Panc1 (cell line): ENCODE measurements around the gene CYB5A.

Experiments
- CTCF ChIP-seq: fragments of 450-650 bp; IDR thresholded peaks from 2 replicates; pipeline ENCODE4 v1.5.1; 2017; ENCODE audit warnings: mild to moderate bottlenecking
- POLR2AphosphoS5 ChIP-seq: IDR thresholded peaks from 2 replicates; pipeline ENCODE4 v1.6.1; 2012; ENCODE audit warnings: mild to moderate bottlenecking, low read depth, low read length, moderate library complexity
- SIN3A ChIP-seq: IDR thresholded peaks from 2 replicates; pipeline ENCODE4 v1.6.1; 2012; ENCODE audit warnings: low read depth, mild to moderate bottlenecking, low read length, moderate library complexity, borderline replicate concordance; ENCODE audit not compliant: insufficient read depth
- TF ChIP-seq, protein P1 (sequence below), 2 experiments: IDR thresholded peaks; 2 replicates each; pipeline ENCODE4 v1.6.1; 2011 to 2012; ENCODE audit warnings: low read depth in 2 of 2, control low read depth in 1 of 2, low read length in 1 of 2, mild to moderate bottlenecking in 1 of 2, moderate library complexity in 1 of 2; ENCODE audit not compliant: insufficient read depth in 1 of 2

DNA sequence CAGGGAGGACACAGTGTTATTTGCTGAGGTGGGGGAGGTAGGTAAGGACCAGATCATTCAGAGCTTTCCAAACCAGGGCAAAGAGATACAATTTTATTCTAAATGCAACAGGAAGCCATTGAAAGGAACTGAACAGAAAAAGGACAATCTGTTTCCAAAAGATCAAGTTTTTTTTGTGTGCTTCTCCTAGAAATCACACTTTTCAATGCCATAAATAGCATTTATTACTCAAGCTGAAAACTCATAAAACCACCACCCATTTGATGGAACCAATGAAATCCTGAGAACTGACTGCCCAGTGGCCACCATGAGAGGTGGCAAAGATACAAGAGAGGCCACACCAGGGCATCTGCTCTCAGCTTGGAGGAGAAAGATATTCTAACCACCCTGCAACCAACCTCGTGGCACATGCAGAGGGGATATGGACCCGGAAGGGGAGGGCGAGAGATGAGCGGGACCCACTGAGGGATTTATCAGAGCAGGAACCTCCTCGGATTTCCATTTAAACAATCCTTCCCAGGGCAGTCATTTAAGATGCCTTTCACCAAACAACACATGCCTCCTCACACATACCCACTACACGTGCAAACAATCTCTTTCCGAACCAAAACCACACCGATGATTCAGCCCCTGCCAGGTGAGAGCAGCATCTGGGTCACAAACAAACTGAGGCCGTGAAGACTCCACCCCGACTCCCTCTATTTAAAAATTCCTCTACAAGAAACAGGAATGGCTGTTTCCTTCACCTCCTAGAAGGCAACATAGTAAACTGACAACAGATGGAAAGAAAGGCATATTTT lies 8.8 kb downstream of the CYB5A start:
- TF ChIP-seq CTCF (no peak), POLR2AphosphoS5 (no peak), SIN3A (no peak)
- TF ChIP-seq, protein P1, sequence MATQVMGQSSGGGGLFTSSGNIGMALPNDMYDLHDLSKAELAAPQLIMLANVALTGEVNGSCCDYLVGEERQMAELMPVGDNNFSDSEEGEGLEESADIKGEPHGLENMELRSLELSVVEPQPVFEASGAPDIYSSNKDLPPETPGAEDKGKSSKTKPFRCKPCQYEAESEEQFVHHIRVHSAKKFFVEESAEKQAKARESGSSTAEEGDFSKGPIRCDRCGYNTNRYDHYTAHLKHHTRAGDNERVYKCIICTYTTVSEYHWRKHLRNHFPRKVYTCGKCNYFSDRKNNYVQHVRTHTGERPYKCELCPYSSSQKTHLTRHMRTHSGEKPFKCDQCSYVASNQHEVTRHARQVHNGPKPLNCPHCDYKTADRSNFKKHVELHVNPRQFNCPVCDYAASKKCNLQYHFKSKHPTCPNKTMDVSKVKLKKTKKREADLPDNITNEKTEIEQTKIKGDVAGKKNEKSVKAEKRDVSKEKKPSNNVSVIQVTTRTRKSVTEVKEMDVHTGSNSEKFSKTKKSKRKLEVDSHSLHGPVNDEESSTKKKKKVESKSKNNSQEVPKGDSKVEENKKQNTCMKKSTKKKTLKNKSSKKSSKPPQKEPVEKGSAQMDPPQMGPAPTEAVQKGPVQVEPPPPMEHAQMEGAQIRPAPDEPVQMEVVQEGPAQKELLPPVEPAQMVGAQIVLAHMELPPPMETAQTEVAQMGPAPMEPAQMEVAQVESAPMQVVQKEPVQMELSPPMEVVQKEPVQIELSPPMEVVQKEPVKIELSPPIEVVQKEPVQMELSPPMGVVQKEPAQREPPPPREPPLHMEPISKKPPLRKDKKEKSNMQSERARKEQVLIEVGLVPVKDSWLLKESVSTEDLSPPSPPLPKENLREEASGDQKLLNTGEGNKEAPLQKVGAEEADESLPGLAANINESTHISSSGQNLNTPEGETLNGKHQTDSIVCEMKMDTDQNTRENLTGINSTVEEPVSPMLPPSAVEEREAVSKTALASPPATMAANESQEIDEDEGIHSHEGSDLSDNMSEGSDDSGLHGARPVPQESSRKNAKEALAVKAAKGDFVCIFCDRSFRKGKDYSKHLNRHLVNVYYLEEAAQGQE (IDR thresholded peaks at IDR 0.05; ENCODE audit: insufficient read depth in 1 of 2, low read depth in 2 of 2, low read length in 1 of 2): no peak
